NCI-H2107 treated with DMSO at 0.1 percent for 48 hours (cell line): ENCODE data around the gene CTU1.

ENCODE experiments used
- DNase-seq: peaks from one replicate; lab custom pipeline; 2025; ENCODE audit not compliant: unreplicated experiment; lab: John Stamatoyannopoulos, UW

The CTU1 gene

GRCh38 chr19:51135004-51135403 lies 26.8 kb upstream of the CTU1 start:
- no peak for DNase-seq

GRCh38 chr19:51131780-51132680 lies 23.8 kb upstream of the CTU1 start:
- no peak for DNase-seq

GRCh38 chr19:51129716-51130115 lies 21.5 kb upstream of the CTU1 start:
- no peak for DNase-seq

GRCh38 chr19:51128227-51128626 lies 20.0 kb upstream of the CTU1 start:
- DNase-seq, result no peak

GRCh38 chr19:51127755-51128154 lies 19.5 kb upstream of the CTU1 start:
- no peak for DNase-seq

GRCh38 chr19:51127032-51127431 lies 18.8 kb upstream of the CTU1 start:
- DNase-seq, result no peak

- DNase-seq, result no peak
Observed at GRCh38 chr19:51125421-51126075, 17.3 kb upstream of the CTU1 start.

GRCh38 chr19:51124729-51125128 lies 16.5 kb upstream of the CTU1 start, which contains the start of gene SIGLEC9:
Gene SIGLEC9 (plus strand): TSS chr19:51124906. CDS start chr19:51124975, 69 bp downstream.
- DNase-seq, result no peak

- DNase-seq, result no peak
Observed at GRCh38 chr19:51124216-51124615, 16.0 kb upstream of the CTU1 start.

GRCh38 chr19:51123802-51124201 lies 15.6 kb upstream of the CTU1 start:
- no peak for DNase-seq

GRCh38 chr19:51123381-51123800 lies 15.2 kb upstream of the CTU1 start:
- no peak for DNase-seq

- no peak for DNase-seq
Observed at GRCh38 chr19:51122112-51122981, 14.1 kb upstream of the CTU1 start.

- DNase-seq, result no peak
Observed at GRCh38 chr19:51121257-51121656, 13.0 kb upstream of the CTU1 start.

- no peak for DNase-seq
Observed at GRCh38 chr19:51120160-51120559, 12.0 kb upstream of the CTU1 start.

- no peak for DNase-seq
Observed at GRCh38 chr19:51119611-51120010, 11.4 kb upstream of the CTU1 start.

- DNase-seq, result no peak
Observed at GRCh38 chr19:51119101-51119500, 10.9 kb upstream of the CTU1 start.

GRCh38 chr19:51116736-51117286 lies 8.6 kb upstream of the CTU1 start:
- DNase-seq, result no peak

GRCh38 chr19:51114087-51114729 lies 6.0 kb upstream of the CTU1 start:
- DNase-seq, result no peak

GRCh38 chr19:51111606-51112005 lies 3.4 kb upstream of the CTU1 start:
- no peak for DNase-seq

- no peak for DNase-seq
Observed at GRCh38 chr19:51110666-51110971, 2.4 kb upstream of the CTU1 start.

- DNase-seq, result no peak
Observed at GRCh38 chr19:51108805-51109146, 567 bp upstream of the CTU1 start.
